Stimulated activated memory B cell treated with anti-CD40 and anti-IgM and Interleukin-4, amounts not matched to agents 10 μg/mL and 1 μg/mL and 100 μg/mL, for 72 hours (primary cell): ENCODE results near the gene ECE2.
A peak's percentile ranks its signal among the peaks of the same experiment; 100 is the strongest.
"Not testable (repeated sequence)": the region's sequence is repeated elsewhere in the genome, so short reads cannot be mapped to it uniquely, and the experiment has no call there.

Source experiments
- ATAC-seq: fragments of 150-1000 bp; cut with Tn5 transposase; 2 replicates; pipeline ENCODE4 v1.10.0; 2021
- H3K27ac Mint-ChIP-seq: one replicate; pipeline ENCODE4 v1.8.0; 2022; ENCODE audit warnings: mild to moderate bottlenecking, mixed read lengths
- H3K27me3 Mint-ChIP-seq: one replicate; pipeline ENCODE4 v1.8.0; 2022; ENCODE audit warnings: mixed read lengths
- H3K36me3 Mint-ChIP-seq: one replicate; pipeline ENCODE4 v1.8.0; 2022; ENCODE audit warnings: mixed read lengths
- H3K4me1 Mint-ChIP-seq: one replicate; pipeline ENCODE4 v1.8.0; 2022; ENCODE audit warnings: mixed read lengths
- H3K4me3 Mint-ChIP-seq: one replicate; pipeline ENCODE4 v1.8.0; 2022; ENCODE audit warnings: mild to moderate bottlenecking, moderate library complexity, mixed read lengths
- H3K9me3 Mint-ChIP-seq: one replicate; pipeline ENCODE4 v1.8.0; 2022; ENCODE audit warnings: mixed read lengths

Gene ECE2

GRCh38 chr3:184257083-184257915, 18.5 kb upstream of the ECE2 start:
- ATAC-seq = no peak
- Mint-ChIP-seq H3K9me3 (no peaks in the 10 kb centered on the region), H3K36me3 (peaks cover 20% of the 10 kb centered on the region), H3K4me3 (no peak overlapping the region), H3K4me1 (peaks cover 17% of the 10 kb centered on the region), H3K27ac (no peak overlapping the region), H3K27me3 (peaks cover 34% of the 10 kb centered on the region)

GRCh38 chr3:184258926-184259325, 16.9 kb upstream of the ECE2 start:
- Mint-ChIP-seq H3K9me3 (no peaks in the 10 kb centered on the region), H3K36me3 (peaks cover 20% of the 10 kb centered on the region), H3K27me3 (peaks cover 47% of the 10 kb centered on the region), H3K27ac (no peak overlapping the region), H3K4me1 (peaks cover 18% of the 10 kb centered on the region), H3K4me3 (peak overlapping the region; percentile 63)
- ATAC-seq = no peak

GRCh38 chr3:184259396-184259877, 16.4 kb upstream of the ECE2 start:
- Mint-ChIP-seq H3K9me3 (no peaks in the 10 kb centered on the region), H3K4me3 (peak overlapping the region; percentile 63), H3K4me1 (peaks cover 18% of the 10 kb centered on the region), H3K27ac (no peak overlapping the region), H3K36me3 (peaks cover 20% of the 10 kb centered on the region), H3K27me3 (peaks cover 47% of the 10 kb centered on the region)
- no peak for ATAC-seq

GRCh38 chr3:184259878-184260723, 15.7 kb upstream of the ECE2 start:
- peak; percentile 63 for ATAC-seq
- Mint-ChIP-seq H3K4me1 (peaks cover 18% of the 10 kb centered on the region), H3K27ac (no peak overlapping the region), H3K36me3 (peaks cover 20% of the 10 kb centered on the region), H3K9me3 (no peaks in the 10 kb centered on the region), H3K4me3 (peak overlapping the region; percentile 51), H3K27me3 (peaks cover 47% of the 10 kb centered on the region)

GRCh38 chr3:184260724-184261269, 15.0 kb upstream of the ECE2 start:
- H3K9me3 Mint-ChIP-seq = no peaks in the 10 kb centered on the region
- H3K4me1 Mint-ChIP-seq = peaks cover 18% of the 10 kb centered on the region
- peaks cover 48% of the 10 kb centered on the region for H3K27me3 Mint-ChIP-seq
- no peak overlapping the region for H3K27ac Mint-ChIP-seq
- no peak for ATAC-seq
- H3K4me3 Mint-ChIP-seq = peak overlapping the region; percentile 55
- peaks cover 20% of the 10 kb centered on the region for H3K36me3 Mint-ChIP-seq

- Mint-ChIP-seq H3K4me3 (peak within 1 kb of the TSS; percentile 55), H3K27ac (no peak within 1 kb of the TSS), H3K9me3 (no peaks in the 10 kb centered on the region), H3K27me3 (peaks cover 54% of the 10 kb centered on the region), H3K36me3 (peaks cover 20% of the 10 kb centered on the region), H3K4me1 (peaks cover 18% of the 10 kb centered on the region)
- peak; percentile 68 for ATAC-seq
These were observed 14.5 kb upstream of the ECE2 start, which contains the start of gene CAMK2N2 for GRCh38 chr3:184261270-184261853. TSS of gene CAMK2N2 (minus strand) at chr3:184261553. CDS start at chr3:184261285, 268 bp downstream.

GRCh38 chr3:184261854-184262763, 13.7 kb upstream of the ECE2 start:
- ATAC-seq = peak; percentile 22
- H3K4me3 Mint-ChIP-seq = peak overlapping the region; percentile 55
- peaks cover under 1% of the 10 kb centered on the region for H3K9me3 Mint-ChIP-seq
- peaks cover 18% of the 10 kb centered on the region for H3K4me1 Mint-ChIP-seq
- H3K27ac Mint-ChIP-seq = no peak overlapping the region
- H3K27me3 Mint-ChIP-seq = peaks cover 61% of the 10 kb centered on the region
- peaks cover 21% of the 10 kb centered on the region for H3K36me3 Mint-ChIP-seq

- Mint-ChIP-seq H3K27me3 (peaks cover 68% of the 10 kb centered on the region), H3K36me3 (peaks cover 19% of the 10 kb centered on the region), H3K4me3 (peak overlapping the region; percentile 38), H3K9me3 (peaks cover 5% of the 10 kb centered on the region), H3K27ac (no peak overlapping the region), H3K4me1 (peaks cover 18% of the 10 kb centered on the region)
- no peak for ATAC-seq
These were observed 13.1 kb upstream of the ECE2 start for GRCh38 chr3:184262764-184263179.

GRCh38 chr3:184267249-184267648, 8.6 kb upstream of the ECE2 start:
- H3K4me1 Mint-ChIP-seq, H3K4me3 Mint-ChIP-seq, ATAC-seq, H3K27ac Mint-ChIP-seq, H3K36me3 Mint-ChIP-seq: not testable (repeated sequence)
- H3K27me3 Mint-ChIP-seq = peaks cover 64% of the 10 kb centered on the region
- H3K9me3 Mint-ChIP-seq = peaks cover 10% of the 10 kb centered on the region

GRCh38 chr3:184272269-184272668, 3.6 kb upstream of the ECE2 start:
- Mint-ChIP-seq H3K4me3 (no peak overlapping the region), H3K36me3 (peaks cover 2% of the 10 kb centered on the region), H3K27ac (no peak overlapping the region), H3K4me1 (peaks cover 7% of the 10 kb centered on the region), H3K27me3 (peaks cover 70% of the 10 kb centered on the region), H3K9me3 (peaks cover 8% of the 10 kb centered on the region)
- no peak for ATAC-seq

GRCh38 chr3:184275381-184275701, 481 bp upstream of the ECE2 start:
- H3K4me1 Mint-ChIP-seq = peaks cover 7% of the 10 kb centered on the region
- H3K27ac Mint-ChIP-seq = no peak overlapping the region
- ATAC-seq = no peak
- peak overlapping the region; percentile 10 for H3K4me3 Mint-ChIP-seq
- H3K27me3 Mint-ChIP-seq = peaks cover 62% of the 10 kb centered on the region
- no peaks in the 10 kb centered on the region for H3K36me3 Mint-ChIP-seq
- H3K9me3 Mint-ChIP-seq = peaks cover 5% of the 10 kb centered on the region

- Mint-ChIP-seq H3K4me1 (peaks cover 7% of the 10 kb centered on the region), H3K27ac (no peak overlapping the region), H3K4me3 (no peak overlapping the region), H3K36me3 (no peaks in the 10 kb centered on the region), H3K9me3 (no peaks in the 10 kb centered on the region), H3K27me3 (peaks cover 54% of the 10 kb centered on the region)
- ATAC-seq = no peak
These were observed 1.5 kb downstream of the ECE2 start for GRCh38 chr3:184277366-184277765.

GRCh38 chr3:184282941-184283340, 7.1 kb downstream of the ECE2 start:
- H3K4me1 Mint-ChIP-seq = no peaks in the 10 kb centered on the region
- no peaks in the 10 kb centered on the region for H3K9me3 Mint-ChIP-seq
- peaks cover 48% of the 10 kb centered on the region for H3K27me3 Mint-ChIP-seq
- H3K36me3 Mint-ChIP-seq = no peaks in the 10 kb centered on the region
- H3K27ac Mint-ChIP-seq = no peak overlapping the region
- H3K4me3 Mint-ChIP-seq = no peak overlapping the region
- ATAC-seq = no peak

GRCh38 chr3:184283681-184284080, 7.9 kb downstream of the ECE2 start:
- Mint-ChIP-seq H3K27ac (no peak overlapping the region), H3K36me3 (no peaks in the 10 kb centered on the region), H3K4me1 (no peaks in the 10 kb centered on the region), H3K4me3 (no peak overlapping the region), H3K9me3 (no peaks in the 10 kb centered on the region), H3K27me3 (peaks cover 46% of the 10 kb centered on the region)
- no peak for ATAC-seq
